Parathyroid adenoma (tissue), 2 donors: ENCODE results near the gene TTC28.
"Not testable (repeated sequence)": the region's sequence is repeated elsewhere in the genome, so short reads cannot be mapped to it uniquely, and the experiment has no call there.

Experiments
- H2AFZ ChIP-seq: fragments of 300-600 bp; sonication (generic); one replicate; pipeline ENCODE4 v1.7.0; 2017; ENCODE audit warnings: antibody characterized with exemption, mild to moderate bottlenecking
- H3K27ac ChIP-seq: fragments of 300-600 bp; sonication (generic); one replicate; pipeline ENCODE4 v1.7.0; 2017
- H3K27me3 ChIP-seq: fragments of 300-600 bp; sonication (generic); one replicate; pipeline ENCODE4 v1.7.0; 2017; ENCODE audit warnings: low read length; ENCODE audit not compliant: control insufficient read depth, insufficient read depth
- H3K36me3 ChIP-seq: fragments of 300-600 bp; sonication (generic); one replicate; pipeline ENCODE4 v1.7.0; 2017; ENCODE audit warnings: low read length; ENCODE audit not compliant: control insufficient read depth, insufficient read depth
- H3K4me1 ChIP-seq: fragments of 300-600 bp; sonication (generic); one replicate; pipeline ENCODE4 v1.7.0; 2017; ENCODE audit warnings: control low read depth
- H3K4me2 ChIP-seq: fragments of 300-600 bp; sonication (generic); one replicate; pipeline ENCODE4 v1.7.0; 2017; ENCODE audit warnings: low read length
- H3K4me3 ChIP-seq: fragments of 300-600 bp; sonication (generic); one replicate; pipeline ENCODE4 v1.7.0; 2017; ENCODE audit warnings: low read depth, low read length
- H3K79me2 ChIP-seq: fragments of 300-600 bp; sonication (generic); one replicate; pipeline ENCODE4 v1.7.0; 2017; ENCODE audit warnings: control low read depth
- H3K9ac ChIP-seq: fragments of 300-600 bp; sonication (generic); one replicate; pipeline ENCODE4 v1.7.0; 2017; ENCODE audit warnings: mild to moderate bottlenecking
- H3K9me3 ChIP-seq: fragments of 300-600 bp; sonication (generic); one replicate; pipeline ENCODE4 v1.7.0; 2017; ENCODE audit warnings: low read length; ENCODE audit not compliant: control insufficient read depth
- TF ChIP-seq, protein P1 (sequence below): fragments of 300-600 bp; sonication (generic); IDR thresholded peaks from one replicate; pipeline ENCODE4 v1.7.0; 2017; ENCODE audit warnings: antibody characterized with exemption, mild to moderate bottlenecking
- donor health status: primary hyperparathyroidism.

The TTC28 gene

DNA sequence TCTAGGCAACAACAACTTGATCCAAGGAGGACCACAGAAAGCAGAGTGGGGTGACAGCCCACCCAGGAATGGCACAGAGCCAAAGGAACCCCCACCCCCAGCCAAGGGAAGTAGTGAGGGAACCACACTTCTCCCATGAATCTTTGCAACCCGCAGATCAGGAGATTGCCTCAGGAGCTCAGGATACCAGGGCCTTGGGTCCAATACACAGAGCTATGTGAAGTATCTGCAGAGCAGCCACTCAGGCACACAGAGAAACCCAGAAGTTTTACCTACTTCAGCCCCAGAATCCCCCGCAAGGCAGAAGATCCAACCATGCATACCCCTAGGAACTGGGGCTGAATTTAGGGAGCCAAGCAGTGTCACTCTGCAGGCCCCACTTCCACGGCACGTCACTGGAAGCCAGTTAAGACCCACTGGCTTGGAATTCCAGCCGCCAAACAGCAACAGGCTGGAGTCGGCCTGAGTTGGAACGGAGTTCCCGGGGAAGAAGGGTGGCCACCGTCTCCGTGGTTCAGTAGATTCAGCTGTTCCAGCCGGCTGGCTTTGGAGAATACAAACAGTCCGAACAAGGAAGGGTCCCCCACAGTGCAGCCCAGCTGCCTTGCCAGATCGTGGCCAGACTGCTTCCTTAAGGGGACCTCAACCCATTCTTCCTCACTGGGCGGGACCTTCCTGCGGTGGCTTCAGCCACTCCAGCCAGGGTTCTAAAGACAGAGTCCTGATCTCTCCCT lies 174.1 kb downstream of the TTC28 start:
- no peak overlapping the region for H3K27ac ChIP-seq
- H3K9ac ChIP-seq: no peak overlapping the region

DNA sequence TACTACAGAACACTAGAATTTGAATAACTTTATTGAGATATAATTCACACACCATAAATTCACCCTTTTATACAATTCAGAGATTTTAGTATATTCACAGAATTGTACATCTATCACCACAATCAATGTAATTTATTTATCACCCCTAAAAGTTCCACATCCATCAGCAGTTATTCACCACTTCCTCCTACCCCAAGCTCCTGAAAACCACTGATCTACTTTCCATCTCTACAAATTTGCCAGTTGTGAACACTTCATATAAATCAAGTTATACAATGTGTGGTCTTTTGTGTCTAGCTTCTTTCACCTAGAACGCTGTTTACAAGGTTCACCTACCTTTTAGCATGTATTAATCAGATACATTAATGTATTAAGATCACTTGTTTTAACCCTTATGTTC lies 179.6 kb downstream of the TTC28 start:
- no peak overlapping the region for H3K4me3 ChIP-seq
- H3K4me2 ChIP-seq: no peak overlapping the region
- no peak overlapping the region for H3K27ac ChIP-seq
- H3K4me1 ChIP-seq: no peaks in the 10 kb centered on the region
- H3K9me3 ChIP-seq: no peaks in the 10 kb centered on the region
- TF ChIP-seq, protein P1, sequence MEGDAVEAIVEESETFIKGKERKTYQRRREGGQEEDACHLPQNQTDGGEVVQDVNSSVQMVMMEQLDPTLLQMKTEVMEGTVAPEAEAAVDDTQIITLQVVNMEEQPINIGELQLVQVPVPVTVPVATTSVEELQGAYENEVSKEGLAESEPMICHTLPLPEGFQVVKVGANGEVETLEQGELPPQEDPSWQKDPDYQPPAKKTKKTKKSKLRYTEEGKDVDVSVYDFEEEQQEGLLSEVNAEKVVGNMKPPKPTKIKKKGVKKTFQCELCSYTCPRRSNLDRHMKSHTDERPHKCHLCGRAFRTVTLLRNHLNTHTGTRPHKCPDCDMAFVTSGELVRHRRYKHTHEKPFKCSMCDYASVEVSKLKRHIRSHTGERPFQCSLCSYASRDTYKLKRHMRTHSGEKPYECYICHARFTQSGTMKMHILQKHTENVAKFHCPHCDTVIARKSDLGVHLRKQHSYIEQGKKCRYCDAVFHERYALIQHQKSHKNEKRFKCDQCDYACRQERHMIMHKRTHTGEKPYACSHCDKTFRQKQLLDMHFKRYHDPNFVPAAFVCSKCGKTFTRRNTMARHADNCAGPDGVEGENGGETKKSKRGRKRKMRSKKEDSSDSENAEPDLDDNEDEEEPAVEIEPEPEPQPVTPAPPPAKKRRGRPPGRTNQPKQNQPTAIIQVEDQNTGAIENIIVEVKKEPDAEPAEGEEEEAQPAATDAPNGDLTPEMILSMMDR: no peak
- H3K36me3 ChIP-seq: no peaks in the 10 kb centered on the region
- H3K9ac ChIP-seq: no peak overlapping the region
- H3K79me2 ChIP-seq: no peaks in the 10 kb centered on the region
- H2AFZ ChIP-seq: no peak overlapping the region
- no peaks in the 10 kb centered on the region for H3K27me3 ChIP-seq

More for the DNA sequence above, 174.1 kb downstream of the TTC28 start:
- H2AFZ ChIP-seq: no peak overlapping the region
- H3K4me3 ChIP-seq: no peak overlapping the region
- no peak overlapping the region for H3K4me2 ChIP-seq
- no peaks in the 10 kb centered on the region for H3K27me3 ChIP-seq
- no peaks in the 10 kb centered on the region for H3K9me3 ChIP-seq
- peaks cover 3% of the 10 kb centered on the region for H3K79me2 ChIP-seq
- TF ChIP-seq, protein P1: no peak
- H3K36me3 ChIP-seq: no peaks in the 10 kb centered on the region
- H3K4me1 ChIP-seq: no peaks in the 10 kb centered on the region

DNA sequence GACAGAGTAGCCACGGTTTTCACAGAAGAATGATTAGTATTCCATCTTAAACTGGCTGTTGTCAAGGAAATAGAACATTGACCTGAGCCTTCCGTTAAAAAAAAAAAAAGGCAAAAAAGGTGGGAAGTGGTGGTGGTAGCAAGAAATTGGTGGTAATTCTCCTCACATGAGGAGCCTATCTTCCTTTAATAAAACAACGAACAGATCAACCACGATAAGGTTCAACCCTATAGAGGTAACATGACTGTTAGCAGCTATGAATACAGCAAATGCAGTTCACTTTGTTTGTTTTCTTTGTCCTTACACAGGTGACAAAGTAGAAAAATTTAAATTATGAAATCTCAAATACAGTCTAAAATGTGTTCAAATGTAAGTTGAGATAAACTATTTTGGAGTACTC lies 181.6 kb downstream of the TTC28 start:
- H3K27ac ChIP-seq: no peak overlapping the region
- no peak overlapping the region for H3K9ac ChIP-seq
- H3K79me2 ChIP-seq: no peaks in the 10 kb centered on the region
- H3K27me3 ChIP-seq: no peaks in the 10 kb centered on the region
- TF ChIP-seq, protein P1: no peak
- no peak overlapping the region for H3K4me2 ChIP-seq
- no peak overlapping the region for H2AFZ ChIP-seq
- H3K4me1 ChIP-seq: no peaks in the 10 kb centered on the region
- no peaks in the 10 kb centered on the region for H3K9me3 ChIP-seq
- H3K4me3 ChIP-seq: no peak overlapping the region
- H3K36me3 ChIP-seq: no peaks in the 10 kb centered on the region

DNA sequence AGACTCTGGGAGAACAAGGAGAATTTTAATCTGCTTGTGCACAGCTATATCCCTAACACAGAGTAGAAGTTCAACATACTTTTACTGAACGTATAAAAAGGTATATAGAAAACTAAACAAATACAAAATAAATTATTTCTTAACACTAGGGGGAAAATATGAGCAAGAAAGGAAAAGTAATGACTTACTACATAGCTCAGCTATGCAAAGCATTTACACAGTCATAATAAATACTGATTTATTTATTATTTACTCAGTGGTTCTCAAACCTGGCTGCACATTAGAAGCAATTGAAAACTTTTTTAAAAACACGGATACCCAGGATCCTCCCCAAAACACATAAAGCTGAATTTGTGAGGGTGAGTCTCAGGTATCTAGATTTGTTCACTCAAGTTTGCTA lies 182.5 kb downstream of the TTC28 start:
- no peaks in the 10 kb centered on the region for H3K79me2 ChIP-seq

DNA sequence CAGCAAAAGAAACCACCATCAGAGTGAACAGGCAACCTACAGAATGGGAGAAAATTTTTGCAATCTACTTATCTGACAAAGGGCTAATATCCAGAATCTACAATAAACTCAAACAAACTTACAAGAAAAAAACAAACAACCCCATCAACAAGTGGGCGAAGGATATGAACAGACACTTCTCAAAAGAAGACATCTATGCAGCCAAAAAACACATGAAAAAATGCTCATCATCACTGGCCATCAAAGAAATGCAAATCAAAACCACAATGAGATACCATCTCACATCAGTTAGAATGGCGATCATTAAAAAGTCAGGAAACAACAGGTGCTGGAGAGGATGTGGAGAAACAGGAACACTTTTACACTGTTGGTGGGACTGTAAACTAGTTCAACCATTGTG lies 188.4 kb downstream of the TTC28 start:
- H3K4me1 ChIP-seq, H3K27me3 ChIP-seq, H3K9me3 ChIP-seq, H3K4me3 ChIP-seq, H3K36me3 ChIP-seq, H2AFZ ChIP-seq, H3K27ac ChIP-seq, H3K79me2 ChIP-seq, H3K9ac ChIP-seq, H3K4me2 ChIP-seq: not testable (repeated sequence)

More for the DNA sequence above, 182.5 kb downstream of the TTC28 start:
- H3K27me3 ChIP-seq: no peaks in the 10 kb centered on the region
- H3K36me3 ChIP-seq: no peaks in the 10 kb centered on the region
- no peak overlapping the region for H2AFZ ChIP-seq
- no peaks in the 10 kb centered on the region for H3K4me1 ChIP-seq
- H3K4me3 ChIP-seq: no peak overlapping the region
- TF ChIP-seq, protein P1: no peak
- H3K27ac ChIP-seq: no peak overlapping the region
- no peak overlapping the region for H3K4me2 ChIP-seq
- no peak overlapping the region for H3K9ac ChIP-seq
- no peaks in the 10 kb centered on the region for H3K9me3 ChIP-seq
